Activated CD4-positive, alpha-beta T cell treated with anti-CD3 and anti-CD28 coated beads, Interleukin-2, amount 10 ng/mL, durations not matched to agents 7 days and 5 days (primary cell): Measurements from ENCODE around the gene CDK3. TPM values are rescaled to one million over a fixed set of nuclear protein-coding genes. Genes with fewer than 3 reads are reported as not detected.

Experiments used
- CTCF ChIA-PET: fragments of 350-600 bp; sonication (Branson Sonifier 250); formaldehyde crosslinking; loops from one replicate; lab custom pipeline; 2021; ENCODE audit warnings: antibody characterized with exemption; lab: Charles Lee
- POLR2A ChIA-PET: fragments of 350-600 bp; sonication (Branson Sonifier 250); formaldehyde crosslinking; loops from one replicate; lab custom pipeline; 2021; ENCODE audit warnings: antibody characterized with exemption; lab: Charles Lee
- DNase-seq: peaks from one replicate; pipeline ENCODE4 v3.0.0-alpha.2; 2020
- H3K27ac Mint-ChIP-seq: one replicate; pipeline ENCODE4 v1.8.0; 2021; ENCODE audit warnings: mild to moderate bottlenecking, moderate library complexity, mixed read lengths
- H3K27me3 Mint-ChIP-seq: one replicate; pipeline ENCODE4 v1.8.0; 2021; ENCODE audit warnings: mixed read lengths
- H3K36me3 Mint-ChIP-seq: one replicate; pipeline ENCODE4 v1.8.0; 2021; ENCODE audit warnings: low read depth, mixed read lengths
- H3K4me1 Mint-ChIP-seq: one replicate; pipeline ENCODE4 v1.8.0; 2021; ENCODE audit warnings: mixed read lengths
- H3K4me3 Mint-ChIP-seq: one replicate; pipeline ENCODE4 v1.8.0; 2021; ENCODE audit warnings: mild to moderate bottlenecking, moderate library complexity, mixed read lengths
- H3K9me3 Mint-ChIP-seq: one replicate; pipeline ENCODE4 v1.8.0; 2021; ENCODE audit warnings: mixed read lengths
- total RNA-seq, 2 experiments: library from RNA; stranded (reverse); gene quantifications; one replicate each; pipeline ENCODE4 v1.2.3, GENCODE V29; 2021

Gene CDK3
- total RNA-seq, 2 experiments from 2014 or later = 6.9 to 7.1 TPM

GRCh38 chr17:76008630-76009425 lies 8.2 kb downstream of the CDK3 start:
- ChIA-PET POLR2A (interaction anchor here (0.6 kb wide), 1 partner anchor 231 kb away, joined by 3 read pairs; no protein-coding TSS in a partner anchor), CTCF (interaction anchor here (0.6 to 5.0 kb wide), 5 partner anchors 8 to 427 kb away, joined by 3 to 29 read pairs (median 5); partner anchors contain the start of genes CDK3, GALK1 and MRPL38)
- no peak for DNase-seq
- Mint-ChIP-seq H3K27ac (no peak overlapping the region), H3K4me3 (no peak overlapping the region), H3K4me1 (peaks cover 2% of the 10 kb centered on the region), H3K27me3 (no peaks in the 10 kb centered on the region), H3K9me3 (no peaks in the 10 kb centered on the region), H3K36me3 (no peaks in the 10 kb centered on the region)

GRCh38 chr17:76009447-76009846 lies 8.8 kb downstream of the CDK3 start:
- H3K4me1 Mint-ChIP-seq = peaks cover 7% of the 10 kb centered on the region
- no peak for DNase-seq
- no peaks in the 10 kb centered on the region for H3K9me3 Mint-ChIP-seq
- H3K27me3 Mint-ChIP-seq = no peaks in the 10 kb centered on the region
- no peak overlapping the region for H3K4me3 Mint-ChIP-seq
- POLR2A ChIA-PET = no interaction called here
- CTCF ChIA-PET = interaction anchor here (0.6 to 5.0 kb wide), 4 partner anchors 9 to 428 kb away, joined by 3 to 29 read pairs (median 9); partner anchors contain the start of genes CDK3 and MRPL38
- H3K36me3 Mint-ChIP-seq = no peaks in the 10 kb centered on the region
- no peak overlapping the region for H3K27ac Mint-ChIP-seq

- ChIA-PET POLR2A (no interaction called here), CTCF (interaction anchor here (0.5 to 5.0 kb wide), 5 partner anchors 10 to 540 kb away, joined by 3 to 29 read pairs (median 5); partner anchors contain the start of gene CDK3)
- Mint-ChIP-seq H3K4me1 (peaks cover 7% of the 10 kb centered on the region), H3K4me3 (no peak overlapping the region), H3K27me3 (no peaks in the 10 kb centered on the region), H3K36me3 (no peaks in the 10 kb centered on the region), H3K27ac (no peak overlapping the region), H3K9me3 (no peaks in the 10 kb centered on the region)
- no peak for DNase-seq
Measured at GRCh38 chr17:76009969-76010661, 9.5 kb downstream of the CDK3 start.

- no peaks in the 10 kb centered on the region for H3K27me3 Mint-ChIP-seq
- DNase-seq = no peak
- H3K4me3 Mint-ChIP-seq = no peak overlapping the region
- H3K9me3 Mint-ChIP-seq = no peaks in the 10 kb centered on the region
- H3K27ac Mint-ChIP-seq = peak overlapping the region; percentile 41
- peaks cover 5% of the 10 kb centered on the region for H3K4me1 Mint-ChIP-seq
- ChIA-PET CTCF (interaction anchor here (0.6 to 5.0 kb wide), 5 partner anchors 12 to 387 kb away, joined by 3 to 29 read pairs (median 4); partner anchors contain the start of gene CDK3), POLR2A (no interaction called here)
- H3K36me3 Mint-ChIP-seq = no peaks in the 10 kb centered on the region
Measured at GRCh38 chr17:76011951-76012350, 11.3 kb downstream of the CDK3 start.

- Mint-ChIP-seq H3K27ac (peak overlapping the region; percentile 64), H3K4me1 (peaks cover 5% of the 10 kb centered on the region), H3K36me3 (no peaks in the 10 kb centered on the region), H3K9me3 (no peaks in the 10 kb centered on the region), H3K27me3 (no peaks in the 10 kb centered on the region), H3K4me3 (no peak overlapping the region)
- POLR2A ChIA-PET = no interaction called here
- DNase-seq = no peak
- CTCF ChIA-PET = interaction anchor here (0.6 to 2.3 kb wide), 25 partner anchors 8 to 371 kb away, joined by 3 to 31 read pairs (median 4); partner anchors contain the start of genes CDK3, SPHK1 and WBP2
Measured at GRCh38 chr17:76013377-76013932, 12.8 kb downstream of the CDK3 start.

- Mint-ChIP-seq H3K36me3 (no peaks in the 10 kb centered on the region), H3K27ac (peak overlapping the region; percentile 62), H3K27me3 (no peaks in the 10 kb centered on the region), H3K9me3 (no peaks in the 10 kb centered on the region), H3K4me1 (peaks cover 5% of the 10 kb centered on the region), H3K4me3 (no peak overlapping the region)
- ChIA-PET CTCF (interaction anchor here (0.6 to 2.3 kb wide), 37 partner anchors 9 to 384 kb away, joined by 3 to 31 read pairs (median 4); partner anchors contain the start of genes CDK3, EXOC7, SPHK1 and SRP68), POLR2A (interaction anchor here (0.9 kb wide), 1 partner anchor 21 kb away, joined by 3 read pairs; no protein-coding TSS in a partner anchor)
- DNase-seq = peak; percentile 84
Measured at GRCh38 chr17:76014100-76014924, 13.7 kb downstream of the CDK3 start.

GRCh38 chr17:76014925-76015261 lies 14.2 kb downstream of the CDK3 start:
- H3K4me1 Mint-ChIP-seq = peaks cover 5% of the 10 kb centered on the region

GRCh38 chr17:76017481-76018339 lies 17.1 kb downstream of the CDK3 start:
- ChIA-PET CTCF (interaction anchor here (0.6 to 2.8 kb wide), 6 partner anchors 9 to 298 kb away, joined by 3 to 7 read pairs (median 5); partner anchors contain the start of gene EVPL), POLR2A (no interaction called here)
- Mint-ChIP-seq H3K4me1 (peaks cover 5% of the 10 kb centered on the region), H3K4me3 (no peak overlapping the region), H3K36me3 (no peaks in the 10 kb centered on the region), H3K27me3 (no peaks in the 10 kb centered on the region), H3K27ac (no peak overlapping the region), H3K9me3 (no peaks in the 10 kb centered on the region)
- no peak for DNase-seq

More at GRCh38 chr17:76014925-76015261, 14.2 kb downstream of the CDK3 start:
- POLR2A ChIA-PET = interaction anchor here (0.9 kb wide), 1 partner anchor 21 kb away, joined by 3 read pairs; no protein-coding TSS in a partner anchor
- CTCF ChIA-PET = interaction anchor here (0.8 to 2.3 kb wide), 27 partner anchors 10 to 383 kb away, joined by 3 to 31 read pairs (median 4); partner anchors contain the start of genes CDK3, EXOC7, SRP68 and WBP2
- Mint-ChIP-seq H3K36me3 (no peaks in the 10 kb centered on the region), H3K27ac (no peak overlapping the region), H3K4me3 (no peak overlapping the region), H3K27me3 (no peaks in the 10 kb centered on the region), H3K9me3 (no peaks in the 10 kb centered on the region)
- no peak for DNase-seq

GRCh38 chr17:76018340-76018680 lies 17.7 kb downstream of the CDK3 start:
- ChIA-PET POLR2A (no interaction called here), CTCF (interaction anchor here (0.6 to 3.1 kb wide), 5 partner anchors 9 to 261 kb away, joined by 3 to 12 read pairs (median 5); partner anchors contain the start of genes CDK3 and EVPL)
- H3K27ac Mint-ChIP-seq = no peak overlapping the region
- H3K4me3 Mint-ChIP-seq = no peak overlapping the region
- H3K27me3 Mint-ChIP-seq = no peaks in the 10 kb centered on the region
- H3K4me1 Mint-ChIP-seq = peaks cover 5% of the 10 kb centered on the region
- no peaks in the 10 kb centered on the region for H3K36me3 Mint-ChIP-seq
- no peak for DNase-seq
- no peaks in the 10 kb centered on the region for H3K9me3 Mint-ChIP-seq

GRCh38 chr17:76018801-76019200 lies 18.1 kb downstream of the CDK3 start:
- CTCF ChIA-PET = interaction anchor here (0.5 to 3.1 kb wide), 5 partner anchors 19 to 609 kb away, joined by 3 to 12 read pairs (median 4); partner anchors contain the start of gene CDK3
- no peak overlapping the region for H3K27ac Mint-ChIP-seq
- H3K4me3 Mint-ChIP-seq = no peak overlapping the region
- DNase-seq = no peak
- H3K4me1 Mint-ChIP-seq = peaks cover 5% of the 10 kb centered on the region
- H3K27me3 Mint-ChIP-seq = no peaks in the 10 kb centered on the region
- no peaks in the 10 kb centered on the region for H3K36me3 Mint-ChIP-seq
- no peaks in the 10 kb centered on the region for H3K9me3 Mint-ChIP-seq
- POLR2A ChIA-PET = no interaction called here
